Right renal cortex interstitium (tissue), 3 donors: ENCODE measurements around the gene CALN1. TPM values are rescaled to one million over a fixed set of nuclear protein-coding genes. Genes with fewer than 3 reads are reported as not detected.
"Not testable (repeated sequence)": the region's sequence is repeated elsewhere in the genome, so short reads cannot be mapped to it uniquely, and the experiment has no call there.

Experiments
- DNase-seq, 3 donors: peaks; one replicate each; pipeline ENCODE4 v3.0.0-alpha.2; 2013; ENCODE audit warnings: low read depth in 3 of 3, low spot score in 2 of 3
- polyA plus RNA-seq, 3 donors: library from polyadenylated mRNA; unstranded; fragments of 120-200 nt; gene quantifications; one replicate each; pipeline ENCODE4 v1.2.1, GENCODE V29; 2013; ENCODE audit not compliant: insufficient read length in 3 of 3

CALN1 gene
- polyA plus RNA-seq, 3 donors = 0.53 to 0.83 (median 0.61) TPM

- no peak for DNase-seq
Measured at GRCh38 chr7:71772779-71773178, 639.4 kb downstream of the CALN1 start.

- DNase-seq = no peak
Measured at GRCh38 chr7:71770269-71770907, 641.8 kb downstream of the CALN1 start.

- DNase-seq = no peak
Measured at GRCh38 chr7:71769326-71769725, 642.8 kb downstream of the CALN1 start.

GRCh38 chr7:71768450-71768849 is 643.7 kb downstream of the CALN1 start:
- DNase-seq = no peak

DNA sequence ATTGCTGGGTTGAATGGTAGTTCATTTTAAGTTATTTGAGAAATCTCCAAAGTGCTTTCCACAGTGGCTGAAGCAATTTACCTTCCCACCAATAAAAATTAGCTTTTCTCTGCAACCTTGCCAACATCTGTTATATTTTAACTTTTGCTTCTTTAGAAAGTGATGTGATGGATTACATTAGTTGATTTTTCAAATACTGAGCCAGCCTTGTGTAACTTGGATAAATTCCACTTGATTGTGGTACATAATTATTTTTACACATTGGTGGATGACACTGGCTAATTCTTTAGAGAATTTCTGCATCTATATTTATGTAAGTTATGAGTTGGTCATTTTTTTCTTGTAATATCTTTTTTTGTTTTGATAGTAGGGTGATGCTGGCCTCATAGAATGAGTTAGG is 646.1 kb downstream of the CALN1 start:
- DNase-seq = no peak

- DNase-seq = no peak
Measured at GRCh38 chr7:71761336-71761735, 650.8 kb downstream of the CALN1 start.

- no peak for DNase-seq
Measured at GRCh38 chr7:71754828-71755227, 657.3 kb downstream of the CALN1 start.

- no peak for DNase-seq
Measured at GRCh38 chr7:71753956-71754664, 658.0 kb downstream of the CALN1 start.

- no peak for DNase-seq
Measured at GRCh38 chr7:71753236-71753635, 658.9 kb downstream of the CALN1 start.

GRCh38 chr7:71752171-71752935 is 659.8 kb downstream of the CALN1 start:
- no peak for DNase-seq

- DNase-seq = no peak
Measured at GRCh38 chr7:71750290-71750689, 661.8 kb downstream of the CALN1 start.

DNA sequence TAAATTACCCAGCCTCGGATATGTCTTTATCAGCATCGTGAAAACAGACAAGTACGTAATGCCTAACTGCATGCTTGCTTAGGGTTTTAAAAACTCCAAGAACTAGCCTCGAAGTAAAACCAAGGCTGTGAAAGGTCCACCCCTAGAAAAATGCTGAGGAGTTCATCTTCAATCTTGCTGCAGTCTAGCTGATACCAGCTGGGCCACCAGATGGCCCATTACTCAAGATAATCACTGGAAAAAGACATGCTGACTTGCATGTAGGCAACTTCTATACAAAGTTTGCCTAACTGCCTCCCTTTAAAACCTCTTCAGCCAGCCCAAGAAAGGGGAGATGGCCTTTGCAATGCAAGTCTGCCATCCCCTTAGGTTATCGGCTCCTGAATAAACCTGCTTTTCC is 666.1 kb downstream of the CALN1 start:
- no peak for DNase-seq

DNA sequence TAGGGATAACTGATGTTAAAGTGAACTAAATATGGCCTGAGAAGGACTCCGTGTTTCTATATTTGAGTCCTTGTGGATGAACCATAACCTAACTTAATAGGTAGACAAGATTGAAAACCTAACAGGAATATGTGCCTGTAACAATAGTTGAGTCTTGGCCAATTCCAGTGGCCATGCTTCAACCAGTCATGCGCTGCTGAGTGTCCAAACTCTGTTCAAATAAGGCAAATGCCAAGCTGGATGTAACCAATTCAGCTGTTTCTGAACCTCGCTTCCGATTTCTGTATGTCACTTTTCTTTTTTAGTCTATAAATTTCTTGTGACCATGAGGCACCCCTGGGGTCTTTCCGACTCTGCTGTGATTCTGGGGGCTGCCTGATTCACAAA is 672.0 kb downstream of the CALN1 start:
- no peak for DNase-seq

DNA sequence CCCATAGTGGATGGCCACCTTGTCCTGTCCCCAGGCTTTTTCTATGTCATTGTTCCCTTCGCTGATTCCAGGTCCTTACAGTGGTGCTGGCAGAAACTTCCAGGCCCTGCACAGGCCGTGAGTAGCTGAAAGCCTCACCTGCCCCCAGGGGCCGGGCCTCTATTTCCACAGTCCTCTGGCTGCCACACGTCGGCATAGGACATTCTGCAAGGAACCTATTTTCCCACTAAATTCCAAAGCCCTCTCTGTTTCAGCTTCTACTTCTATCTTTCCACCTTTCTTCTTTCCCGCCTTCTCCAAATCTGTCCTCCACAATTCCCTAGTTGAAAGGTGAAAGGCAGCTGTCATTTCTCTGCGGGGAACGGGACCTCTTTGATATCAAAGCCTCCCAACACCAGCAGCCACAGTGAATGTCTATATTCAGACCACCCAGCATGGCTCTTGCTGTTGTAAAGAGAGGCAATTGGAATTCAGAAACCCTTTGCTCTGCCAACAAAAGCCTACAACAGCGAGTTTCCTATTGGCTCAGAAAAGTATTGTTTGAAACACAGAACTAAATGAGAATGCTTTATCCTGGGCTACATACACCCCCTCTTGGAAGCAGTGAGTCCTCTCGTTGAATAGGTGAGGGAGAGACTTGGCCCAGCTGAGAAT is 672.5 kb downstream of the CALN1 start:
- no peak for DNase-seq

DNA sequence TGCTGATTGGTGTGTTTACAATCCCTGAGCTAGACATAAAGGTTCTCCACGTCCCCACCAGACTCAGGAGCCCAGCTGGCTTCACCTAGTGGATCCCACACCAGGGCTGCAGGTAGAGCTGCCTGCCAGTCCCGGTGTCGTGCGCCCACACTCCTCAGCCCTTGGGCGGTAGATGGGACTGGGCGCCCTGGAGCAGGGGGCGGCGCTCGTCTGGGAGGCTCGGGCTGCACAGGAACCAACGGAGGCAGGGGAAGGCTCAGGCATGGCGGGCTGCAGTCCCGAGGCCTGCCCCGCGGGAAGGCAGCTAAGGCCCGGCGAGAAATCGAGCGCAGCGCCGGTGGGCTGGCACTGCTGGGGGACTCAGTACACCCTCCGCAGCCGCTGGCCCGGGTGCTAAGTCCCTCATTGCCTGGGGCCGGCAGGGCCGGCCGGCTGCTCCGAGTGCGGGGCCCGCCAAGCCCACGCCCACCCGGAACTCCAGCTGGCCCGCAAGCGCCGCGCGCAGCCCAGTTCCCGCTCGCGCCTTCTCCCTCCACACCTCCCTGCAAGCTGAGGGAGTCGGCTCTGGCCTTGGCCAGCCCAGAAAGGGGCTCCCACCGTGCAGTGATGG is 674.1 kb downstream of the CALN1 start:
- not testable (repeated sequence) for DNase-seq

DNA sequence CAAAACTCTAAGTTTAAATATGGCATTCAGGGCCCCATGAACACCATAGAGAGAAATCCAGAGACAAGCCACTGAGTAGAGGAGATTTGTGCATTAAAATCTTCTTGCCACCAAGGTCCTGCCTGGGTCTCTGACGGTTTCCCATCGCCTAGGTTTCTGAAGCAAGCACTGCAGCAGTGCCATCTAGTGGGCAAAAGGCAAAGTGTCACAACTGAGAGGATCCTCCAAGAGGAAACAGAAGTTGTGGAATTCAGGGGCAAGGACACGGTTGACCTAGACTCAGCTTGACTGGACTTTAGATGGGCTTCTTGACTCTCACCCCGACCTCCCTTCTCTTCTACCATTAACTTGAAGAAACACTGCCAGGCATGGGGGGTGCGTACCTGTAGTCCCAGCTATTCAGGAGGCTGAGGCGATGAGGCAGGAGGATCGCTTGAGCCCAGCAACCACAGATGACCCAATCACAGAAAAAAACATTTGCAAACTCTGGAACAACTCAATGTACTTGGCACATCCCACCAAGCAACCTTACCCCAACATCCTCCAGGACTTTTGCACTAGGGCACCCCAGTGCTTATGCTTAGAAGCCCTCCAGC is 676.1 kb downstream of the CALN1 start:
- peak in 2 of 3 donors; percentile 72 to 74 for DNase-seq

- peak in 2 of 3 donors; percentile 65 to 77 for DNase-seq
Measured at GRCh38 chr7:71733107-71733870, 678.8 kb downstream of the CALN1 start.

DNA sequence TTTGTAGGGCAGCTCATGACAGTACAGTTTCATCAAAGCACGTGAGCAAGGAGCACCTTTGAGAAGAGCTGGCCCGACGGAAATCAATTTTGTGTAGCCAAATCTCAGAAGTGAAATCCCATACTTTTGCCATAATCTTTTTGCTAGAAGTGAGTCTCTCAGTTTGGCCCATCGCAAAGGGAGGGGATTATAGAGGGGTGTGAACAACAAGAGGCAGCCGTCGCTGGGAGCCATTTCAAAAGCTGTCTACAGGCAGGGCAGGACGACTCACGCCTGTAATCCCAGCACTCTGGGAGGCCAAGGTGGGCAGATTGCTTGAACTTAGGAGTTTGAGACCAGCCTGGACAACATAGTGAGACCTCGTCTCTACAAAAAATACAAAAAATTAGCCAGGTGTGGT is 680.4 kb downstream of the CALN1 start:
- no peak for DNase-seq
